NCI-H1417 (cell line): ENCODE measurements around the gene TMEM273.

ENCODE experiments used
- DNase-seq, 3 experiments: peaks; one replicate each; lab custom pipeline; 2025; lab: John Stamatoyannopoulos, UW

TMEM273 gene

GRCh38 chr10:49115796-49116508 lies 72.2 kb downstream of the TMEM273 start:
- DNase-seq: no peak

- no peak for DNase-seq
Observed at GRCh38 chr10:49115015-49115795, 73.0 kb downstream of the TMEM273 start, which contains the start of gene VSTM4. Gene VSTM4 (minus strand): TSS chr10:49115522. CDS start chr10:49115485, 37 bp downstream.

- DNase-seq: no peak
Observed at GRCh38 chr10:49114718-49115014, 73.5 kb downstream of the TMEM273 start.

- DNase-seq: no peak
Observed at GRCh38 chr10:49113741-49114141, 74.5 kb downstream of the TMEM273 start.

GRCh38 chr10:49112851-49113250 lies 75.3 kb downstream of the TMEM273 start:
- no peak for DNase-seq

GRCh38 chr10:49112098-49112497 lies 76.1 kb downstream of the TMEM273 start:
- no peak for DNase-seq

GRCh38 chr10:49111320-49111698 lies 76.9 kb downstream of the TMEM273 start:
- DNase-seq: no peak

- no peak for DNase-seq
Observed at GRCh38 chr10:49110684-49111319, 77.4 kb downstream of the TMEM273 start.

- no peak for DNase-seq
Observed at GRCh38 chr10:49109669-49110340, 78.4 kb downstream of the TMEM273 start.

- no peak for DNase-seq
Observed at GRCh38 chr10:49108656-49109055, 79.5 kb downstream of the TMEM273 start.

GRCh38 chr10:49107887-49108267 lies 80.3 kb downstream of the TMEM273 start:
- DNase-seq: no peak

- DNase-seq: no peak
Observed at GRCh38 chr10:49107111-49107886, 80.9 kb downstream of the TMEM273 start.

- DNase-seq: no peak
Observed at GRCh38 chr10:49106451-49106850, 81.7 kb downstream of the TMEM273 start.

- DNase-seq: no peak
Observed at GRCh38 chr10:49105076-49105475, 83.1 kb downstream of the TMEM273 start.
